Kidney tubule cell (primary cell): ENCODE results near the gene NFIC.

Experiments
- DNase-seq: peaks from one replicate; pipeline ENCODE4 v3.0.0-alpha.2; 2018; ENCODE audit warnings: low spot score

The NFIC gene

GRCh38 chr19:3469638-3470499 is 103.5 kb downstream of the NFIC start:
- no peak for DNase-seq

- DNase-seq, result no peak
Measured at GRCh38 chr19:3470500-3471128, 104.2 kb downstream of the NFIC start.

- DNase-seq, result peak; percentile 11
Measured at GRCh38 chr19:3471954-3472655, 105.7 kb downstream of the NFIC start.

- DNase-seq, result no peak
Measured at GRCh38 chr19:3474010-3474409, 107.6 kb downstream of the NFIC start.

DNA sequence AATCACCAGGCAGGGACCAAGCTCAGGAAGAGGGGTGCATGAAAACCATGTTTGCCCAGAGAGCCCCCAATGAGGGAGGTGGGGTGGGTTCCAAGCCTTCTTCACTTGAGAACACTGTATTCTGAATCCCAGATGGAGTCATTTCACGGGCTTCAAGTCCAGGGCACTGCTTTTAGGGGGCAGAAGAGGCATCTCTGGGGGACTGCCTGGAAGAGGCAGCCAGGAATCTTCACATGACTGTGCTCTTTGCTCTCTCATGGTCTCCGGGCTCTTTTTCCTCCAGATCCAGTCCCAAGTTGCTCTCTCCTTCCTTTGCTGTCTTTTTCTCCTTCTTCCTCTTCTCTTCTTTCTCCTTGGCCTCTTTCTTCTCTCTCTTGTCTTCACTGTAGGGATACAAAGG is 108.2 kb downstream of the NFIC start:
- no peak for DNase-seq

DNA sequence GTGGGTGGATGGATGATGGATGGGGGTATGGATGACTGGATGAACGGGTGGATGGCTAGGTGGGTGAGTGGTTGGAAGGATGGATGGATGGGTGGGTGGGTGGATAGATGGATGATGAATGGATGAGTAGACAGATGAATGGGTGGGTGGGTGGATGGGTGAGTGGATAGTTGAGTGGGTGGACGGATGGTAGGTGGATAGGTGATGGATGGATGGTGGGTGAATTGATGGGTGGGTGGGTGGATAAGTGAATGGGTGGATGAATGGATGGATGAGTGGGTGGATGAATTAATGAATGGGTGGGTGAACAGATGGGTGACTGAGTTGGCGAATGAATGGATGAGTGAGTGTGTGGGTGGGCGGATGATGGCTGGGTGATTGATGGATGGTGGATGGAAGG is 109.1 kb downstream of the NFIC start:
- no peak for DNase-seq

GRCh38 chr19:3476830-3477229 is 110.4 kb downstream of the NFIC start:
- no peak for DNase-seq

GRCh38 chr19:3477506-3477905 is 111.1 kb downstream of the NFIC start:
- no peak for DNase-seq

DNA sequence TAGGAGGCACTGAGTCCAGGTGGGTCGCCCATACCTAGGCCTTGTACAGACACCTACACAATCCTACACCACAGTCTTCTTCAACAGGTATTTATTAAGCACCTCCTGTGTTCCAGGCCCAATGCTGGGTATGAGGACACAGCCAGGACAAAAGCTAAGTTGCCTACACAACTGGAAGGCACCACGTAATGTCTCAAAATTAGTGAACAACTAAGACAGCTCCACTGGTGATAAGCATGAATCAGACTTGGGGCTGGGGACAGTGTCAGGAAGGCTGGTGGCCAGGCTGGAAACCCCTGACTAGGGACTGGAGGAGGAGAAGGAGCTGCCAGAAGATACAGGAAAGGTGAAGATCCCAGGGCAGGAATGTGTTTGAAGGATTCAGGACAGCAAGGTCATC is 111.6 kb downstream of the NFIC start:
- no peak for DNase-seq

DNA sequence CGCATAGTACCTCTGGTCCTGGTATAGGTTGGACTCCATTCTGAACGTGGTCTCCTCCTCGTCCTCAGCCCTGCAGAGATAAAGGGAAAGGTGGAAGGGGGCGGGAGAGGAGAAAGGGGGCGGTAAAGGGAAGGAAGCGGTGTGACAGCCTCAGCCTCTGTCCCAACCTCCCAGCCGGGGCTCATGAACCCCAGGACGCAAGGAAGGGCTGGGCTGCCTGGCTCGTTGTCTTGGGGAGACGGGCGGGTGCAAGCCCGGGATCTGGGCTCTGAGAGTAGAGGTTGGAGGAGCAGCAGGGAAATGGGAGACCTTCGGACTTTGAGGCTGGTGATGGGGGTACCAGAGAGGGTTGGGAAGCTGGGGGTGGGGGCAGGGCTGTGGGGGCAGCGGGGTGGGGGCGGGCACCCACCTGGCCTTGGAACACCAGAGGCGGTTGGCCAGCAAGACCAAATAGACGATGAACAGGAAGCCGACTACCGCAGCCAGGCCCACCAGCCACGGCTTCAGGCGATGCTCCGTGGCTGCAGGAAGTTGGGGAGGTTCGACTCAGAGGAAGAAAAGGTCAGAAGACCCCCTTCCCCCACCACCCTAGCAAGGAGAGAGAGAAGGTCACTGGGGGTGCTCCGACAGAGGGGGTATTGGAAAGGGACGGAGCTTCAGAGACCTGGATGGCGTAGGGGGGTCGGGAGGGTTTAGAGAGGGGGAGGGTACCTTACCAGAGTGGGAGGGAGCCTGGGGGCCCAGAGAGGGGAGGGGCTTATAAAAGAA is 112.2 kb downstream of the NFIC start:
- DNase-seq, result no peak

GRCh38 chr19:3479177-3479833 is 112.9 kb downstream of the NFIC start:
- no peak for DNase-seq

DNA sequence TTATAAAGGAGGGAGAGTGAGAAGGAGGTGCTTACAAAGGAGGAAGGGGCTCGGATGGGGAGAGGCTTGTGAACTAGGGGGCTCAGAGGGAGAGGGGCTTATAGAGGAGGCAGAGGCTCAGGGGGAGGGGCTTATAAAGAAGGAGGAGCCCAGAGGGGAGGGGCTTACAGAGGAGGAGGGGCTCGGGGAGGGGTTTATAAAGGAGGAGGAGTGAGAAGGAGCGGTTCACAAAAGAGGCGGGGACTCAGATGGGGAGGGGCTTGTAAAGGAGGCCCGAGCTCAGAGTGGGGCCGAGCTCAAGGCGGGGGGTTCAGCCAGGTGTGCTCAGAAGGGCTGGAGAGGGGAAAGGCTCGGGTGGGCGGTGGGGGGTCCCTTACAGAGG is 113.4 kb downstream of the NFIC start:
- peak; percentile 29 for DNase-seq

DNA sequence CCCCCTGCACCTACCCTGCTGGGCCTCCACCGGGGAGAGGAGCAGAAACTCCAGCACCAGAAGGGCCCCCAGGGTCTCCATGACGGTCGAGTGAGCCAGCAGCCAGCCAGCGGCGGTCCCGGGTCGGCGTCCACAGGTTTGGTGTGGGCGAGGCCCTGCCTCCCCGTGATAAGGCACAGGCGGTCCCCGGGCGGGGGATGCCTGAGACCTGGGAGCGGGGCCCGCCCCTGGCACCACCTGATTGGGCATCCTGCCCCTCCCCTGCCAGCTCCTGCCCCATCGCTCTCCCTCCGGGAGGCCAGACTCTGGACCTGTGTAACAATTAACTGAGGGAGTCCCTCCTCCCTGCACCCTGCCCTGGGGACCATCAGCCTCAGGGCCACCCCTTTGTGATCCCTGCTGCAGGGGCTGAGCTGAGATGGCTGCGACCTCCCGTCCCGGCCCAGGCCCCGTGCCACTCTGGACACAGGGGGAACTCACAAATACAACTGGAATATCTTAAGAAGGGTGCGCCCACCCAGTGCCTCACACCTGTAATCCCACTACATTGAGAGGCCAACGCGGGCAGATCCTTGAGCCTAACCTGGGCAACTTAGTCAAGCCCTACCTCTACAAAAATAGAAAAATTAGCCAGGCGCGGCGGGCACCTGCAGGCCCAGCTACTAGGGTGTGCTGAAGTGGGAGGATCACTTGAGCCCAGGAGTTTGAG is 114.2 kb downstream of the NFIC start, which contains the start of gene SMIM24:
TSS of gene SMIM24 (minus strand) at position 143 of the 709 bp plus-strand sequence. CDS start at position 81, 62 bp downstream.
- peak; percentile 36 for DNase-seq

GRCh38 chr19:3481241-3482090 is 115.1 kb downstream of the NFIC start:
- DNase-seq, result peak; percentile 34

DNA sequence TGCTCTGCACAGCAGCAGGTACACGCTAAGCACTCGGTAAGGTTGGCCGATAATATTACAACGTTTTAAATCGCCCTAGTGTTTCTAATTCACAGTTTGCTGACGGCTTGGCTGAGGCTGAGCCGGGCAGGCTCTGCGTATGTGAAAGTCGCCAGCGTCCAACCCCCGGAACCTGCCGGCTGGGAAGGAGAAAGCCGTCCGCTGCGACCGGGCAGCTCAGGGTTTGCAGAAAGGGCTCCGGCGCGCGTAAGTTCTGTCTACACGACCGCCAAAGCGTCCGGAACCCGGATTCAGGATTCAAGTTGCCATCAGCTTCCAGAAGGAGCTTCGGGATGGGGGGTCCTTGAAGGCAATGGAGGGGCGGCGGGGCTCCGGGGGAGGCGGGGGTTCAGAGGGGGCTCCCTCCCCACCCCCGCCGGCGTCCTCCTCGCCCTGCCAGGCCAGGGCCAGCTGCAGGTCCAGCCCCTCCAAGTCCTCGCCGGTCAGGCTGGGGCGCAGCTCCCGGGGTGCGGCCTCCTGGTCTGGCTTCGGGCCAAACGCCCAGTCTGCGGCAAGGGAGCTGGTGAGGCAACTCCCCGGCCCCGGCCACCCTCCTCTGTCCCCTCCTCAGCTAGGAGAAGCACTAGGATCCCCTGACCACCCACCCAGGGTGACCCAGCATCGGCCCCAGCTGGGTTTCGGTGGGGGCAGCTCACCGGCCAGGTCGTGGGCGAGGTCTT is 116.3 kb downstream of the NFIC start:
- no peak for DNase-seq

DNA sequence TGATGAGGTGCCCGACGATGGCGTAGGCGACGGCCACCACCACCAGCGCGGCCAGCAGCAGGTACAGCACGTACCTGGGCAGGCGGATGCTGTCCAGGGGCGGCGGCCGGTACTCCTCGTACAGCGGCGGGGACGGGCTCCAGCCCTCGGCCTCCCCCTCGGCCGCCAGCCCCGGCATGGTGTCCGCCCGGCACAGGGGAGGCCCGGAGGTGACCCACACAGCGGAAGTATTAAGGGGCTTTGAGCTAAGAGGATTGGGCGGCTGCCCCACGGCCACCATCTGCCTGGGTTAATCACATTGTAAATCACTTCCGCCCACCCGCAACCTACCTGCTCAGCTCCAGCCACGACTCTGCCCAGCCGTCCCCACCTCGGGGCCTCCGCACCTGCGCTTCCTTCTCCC is 116.8 kb downstream of the NFIC start, which contains the start of gene SMIM44:
TSS of gene SMIM44 (minus strand) at position 216 of the 403 bp plus-strand sequence. CDS start at position 178, 38 bp downstream.
- peak; percentile 7 for DNase-seq

GRCh38 chr19:3491396-3492119 is 125.2 kb downstream of the NFIC start:
- no peak for DNase-seq

DNA sequence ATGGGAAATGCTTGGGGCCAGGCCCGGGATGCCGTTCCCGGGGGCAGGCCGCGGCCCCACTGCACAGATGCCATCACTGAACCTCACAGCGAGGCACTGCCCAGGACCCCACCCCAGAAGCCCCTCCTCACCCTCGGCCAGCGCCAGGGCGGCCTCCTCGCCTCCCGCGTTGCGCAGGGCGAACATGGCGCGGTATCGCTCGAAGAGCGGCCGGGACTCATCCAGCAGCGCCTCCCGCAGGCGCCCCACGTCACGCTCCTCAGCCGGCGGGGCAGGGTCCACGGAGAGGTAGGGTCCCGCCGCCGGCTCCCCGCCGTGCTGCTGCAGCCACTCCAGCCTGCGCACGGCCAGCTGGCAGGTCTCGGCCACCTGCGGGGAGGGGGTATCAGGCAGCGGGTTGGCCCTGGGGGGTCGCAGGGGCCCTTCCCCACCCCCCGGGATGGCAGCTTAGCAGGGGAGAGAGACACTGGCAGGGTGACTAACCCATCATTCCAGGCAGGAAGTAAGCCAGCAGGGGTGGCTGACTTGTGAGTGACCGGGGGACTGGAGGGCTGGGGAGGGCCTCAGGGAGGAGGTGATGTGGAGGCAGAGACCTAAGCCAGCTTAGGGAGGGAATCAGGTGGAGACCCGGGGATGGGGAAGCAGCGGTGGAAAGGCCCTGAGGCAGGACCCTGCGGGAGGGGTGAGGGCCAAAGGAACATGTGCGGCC is 125.9 kb downstream of the NFIC start:
- no peak for DNase-seq
